ENCODE data around the gene ATF6. TPM values are rescaled to one million over a fixed set of nuclear protein-coding genes. Genes with fewer than 3 reads are reported as not detected.

ATF6 gene
- total and polyA plus RNA-seq, 2 of the 8 experiments (the other 6 are each of a cell fraction or from before 2014, with no cell fraction given), result 4.6 to 10.0 TPM

- H3K18ac ChIP-seq (ENCODE audit: extremely low read depth, low read length), result no peak overlapping the region
- no peaks in the 10 kb centered on the region; a peak in 1 of 7 replicates for H3K27me3 ChIP-seq (replicated peaks in 1 of 4; ENCODE audit: control insufficient read depth in 3 of 4, extremely low read depth in 1 of 4, insufficient read depth in 3 of 4, low read length in 3 of 4)
- H4K20me1 ChIP-seq (replicated peaks in 1 of 2; ENCODE audit: control insufficient read depth in 1 of 2, insufficient read depth in 2 of 2, low read length in 2 of 2), result no peaks in the 10 kb centered on the region
- no peak overlapping the region for H3K4me2 ChIP-seq (ENCODE audit: insufficient read depth in 1 of 2, low read depth in 2 of 2, low read length in 2 of 2)
- no peak for DNase-seq (ENCODE audit: low read depth in 1 of 2, low spot score in 2 of 2)
- no peak overlapping the region for H3K56ac ChIP-seq (replicated peaks; ENCODE audit: insufficient read length, low read depth, low read length)
- H2AK5ac ChIP-seq (ENCODE audit: low read depth, low read length), result no peak overlapping the region
- H3K4me1 ChIP-seq (replicated peaks in 1 of 4; ENCODE audit: control insufficient read depth in 3 of 4, insufficient read depth in 4 of 4, low read length in 3 of 4), result no peaks in the 10 kb centered on the region
- no peaks in the 10 kb centered on the region for H3K36me3 ChIP-seq (ENCODE audit: control insufficient read depth in 2 of 4, insufficient read depth in 4 of 4, low read length in 3 of 4)
- H2BK20ac ChIP-seq (ENCODE audit: low read length), result no peak overlapping the region
- H2BK5ac ChIP-seq (ENCODE audit: low read depth, low read length), result no peak overlapping the region
- no peak overlapping the region for H4K5ac ChIP-seq (ENCODE audit: insufficient read length, low read depth, low read length)
- no peak overlapping the region for H4K8ac ChIP-seq (ENCODE audit: extremely low read depth, insufficient read depth, low read length)
- no peaks in the 10 kb centered on the region for H3K79me1 ChIP-seq (ENCODE audit: low read depth, low read length)
- no peak overlapping the region for H2BK120ac ChIP-seq (replicated peaks; ENCODE audit: low read depth, low read length)
- no peaks in the 10 kb centered on the region; the same call in 1 of the 2 replicates for H3K23me2 ChIP-seq (ENCODE audit: low read depth, low read length)
- H3K23ac ChIP-seq (ENCODE audit: insufficient read length), result no peak overlapping the region
- CTCF ChIA-PET (ENCODE audit: partially characterized antibody), result interaction anchor here (0.9 to 2.5 kb wide), 4 partner anchors 8 to 55 kb away, joined by 3 to 7 read pairs (median 4); no protein-coding TSS in a partner anchor
- no peak overlapping the region for H2BK12ac ChIP-seq (ENCODE audit: low read depth, low read length)
- H3K9me3 ChIP-seq (ENCODE audit: insufficient read depth in 2 of 2, low read depth in 1 of 2, low read length in 1 of 2), result peaks cover 0 to 2% of the 10 kb centered on the region in 2 experiments; a peak in 1 of 4 replicates
- no peak overlapping the region for H3K4ac ChIP-seq (replicated peaks; ENCODE audit: insufficient read length, low read depth, low read length)
- no peak overlapping the region for H2AFZ ChIP-seq (ENCODE audit: low read length)
- no peak overlapping the region for H3K27ac ChIP-seq (ENCODE audit: low read depth, low read length)
- no peak overlapping the region for H3K4me3 ChIP-seq (ENCODE audit: extremely low read depth in 1 of 4, insufficient read depth in 2 of 4, low read depth in 3 of 4, low read length in 4 of 4)
- 85% methylated on average over 11 of the region's 11 CpGs; no CpG with 5 or more reads in 1 of the 2 experiments for WGBS, 2 experiments (ENCODE audit: extremely low coverage in 1 of 2, insufficient coverage in 1 of 2, insufficient read length in 1 of 2, insufficient replicate concordance in 2 of 2, low coverage in 1 of 2, low lambda C conversion rate in 2 of 2, missing lambda C conversion rate in 1 of 2)
- no peak overlapping the region for H3K14ac ChIP-seq (ENCODE audit: insufficient read length)
- no peak overlapping the region for H3K9ac ChIP-seq (replicated peaks in 1 of 4; ENCODE audit: extremely low read depth in 1 of 4, low read depth in 3 of 4, low read length in 3 of 4)
- no peak for FAIRE-seq
- H4K91ac ChIP-seq (replicated peaks; ENCODE audit: insufficient read length, low read length), result no peak overlapping the region
- H3K79me2 ChIP-seq (ENCODE audit: control insufficient read depth in 1 of 2, insufficient read depth in 2 of 2, low read length in 2 of 2), result no peaks in the 10 kb centered on the region
- H2BK15ac ChIP-seq (ENCODE audit: low read length), result no peak overlapping the region
- POLR2A ChIA-PET (ENCODE audit: partially characterized antibody), result interaction anchor here (1.6 kb wide), 1 partner anchor 16 kb away, joined by 3 read pairs; no protein-coding TSS in a partner anchor
- TF ChIP-seq KDM1A (IDR thresholded peaks at IDR 0.05; ENCODE audit: borderline replicate concordance, low read length) (no peak), SP4 (IDR thresholded peaks at IDR 0.05; ENCODE audit: low read length) (no peak), HDAC6 (IDR thresholded peaks at IDR 0.05; ENCODE audit: low read depth, low read length) (no peak), CREB1 (IDR thresholded peaks at IDR 0.05) (no peak), RBBP5 (IDR thresholded peaks at IDR 0.05; ENCODE audit: borderline replicate concordance, low read depth, low read length) (no peak), ZNF274 (IDR thresholded peaks at IDR 0.05; ENCODE audit: borderline replicate concordance, extremely low read depth, low read length) (no peak), SAP30 (IDR thresholded peaks at IDR 0.05; ENCODE audit: insufficient read depth, insufficient replicate concordance, low read length) (no peak), CEBPB (IDR thresholded peaks at IDR 0.05; ENCODE audit: low read depth, low read length) (no peak), BACH1 (IDR thresholded peaks at IDR 0.05; ENCODE audit: low read length) (no peak), GABPA (IDR thresholded peaks at IDR 0.05; ENCODE audit: borderline replicate concordance, insufficient read depth, low read length) (no peak), MAX (IDR thresholded peaks at IDR 0.05) (no peak)
- TF ChIP-seq, protein P1, sequence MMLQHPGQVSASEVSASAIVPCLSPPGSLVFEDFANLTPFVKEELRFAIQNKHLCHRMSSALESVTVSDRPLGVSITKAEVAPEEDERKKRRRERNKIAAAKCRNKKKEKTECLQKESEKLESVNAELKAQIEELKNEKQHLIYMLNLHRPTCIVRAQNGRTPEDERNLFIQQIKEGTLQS (IDR thresholded peaks at IDR 0.05; ENCODE audit: insufficient read depth, low read depth, low read length), result no peak
These were observed 215.8 kb downstream of the ATF6 start for GRCh38 chr1:161981735-161982506.

Data from H1 (cell line).